GM19025 (cell line): ENCODE results near the gene TMSB4X.
"Not testable (repeated sequence)": the region's sequence is repeated elsewhere in the genome, so short reads cannot be mapped to it uniquely, and the experiment has no call there.

Experiments
- ATAC-seq: cut with Tn5 transposase; IDR thresholded peaks from one replicate; pipeline ENCODE4 v1.9.1; 2021; ENCODE audit warnings: mild to moderate bottlenecking, low read depth, moderate library complexity; ENCODE audit not compliant: unreplicated experiment

Gene TMSB4X

GRCh38 chrX:12974305-12974795, 560 bp upstream of the TMSB4X start:
- no peak for ATAC-seq

GRCh38 chrX:12975670-12975965, 708 bp downstream of the TMSB4X start:
- no peak for ATAC-seq

- no peak for ATAC-seq
These were observed 1.2 kb downstream of the TMSB4X start for GRCh38 chrX:12975991-12976558.

GRCh38 chrX:12976819-12977732, 2.2 kb downstream of the TMSB4X start:
- ATAC-seq: not testable (repeated sequence)

- no peak for ATAC-seq
These were observed 2.9 kb downstream of the TMSB4X start for GRCh38 chrX:12977761-12978204.

- no peak for ATAC-seq
These were observed 3.5 kb downstream of the TMSB4X start for GRCh38 chrX:12978205-12979025.

GRCh38 chrX:12979026-12979607, 4.2 kb downstream of the TMSB4X start:
- ATAC-seq: no peak

GRCh38 chrX:12979616-12980015, 4.7 kb downstream of the TMSB4X start:
- ATAC-seq: no peak

GRCh38 chrX:12980039-12980438, 5.1 kb downstream of the TMSB4X start:
- not testable (repeated sequence) for ATAC-seq

GRCh38 chrX:12981880-12982279, 7.0 kb downstream of the TMSB4X start:
- no peak for ATAC-seq

GRCh38 chrX:12984603-12985319, 9.9 kb downstream of the TMSB4X start:
- ATAC-seq: peak; percentile 63

GRCh38 chrX:12985331-12985730, 10.4 kb downstream of the TMSB4X start:
- ATAC-seq: no peak

GRCh38 chrX:12986164-12986779, 11.4 kb downstream of the TMSB4X start:
- ATAC-seq: no peak

GRCh38 chrX:12986886-12987285, 12.0 kb downstream of the TMSB4X start:
- no peak for ATAC-seq

GRCh38 chrX:12987340-12987739, 12.4 kb downstream of the TMSB4X start:
- no peak for ATAC-seq

- ATAC-seq: no peak
These were observed 13.1 kb downstream of the TMSB4X start for GRCh38 chrX:12987900-12988594.

GRCh38 chrX:12988797-12989196, 13.9 kb downstream of the TMSB4X start:
- no peak for ATAC-seq

- no peak for ATAC-seq
These were observed 14.6 kb downstream of the TMSB4X start for GRCh38 chrX:12989461-12989860.

GRCh38 chrX:12991575-12991974, 16.7 kb downstream of the TMSB4X start:
- ATAC-seq: no peak
